Measurements from ENCODE around the gene ROR2. TPM values are rescaled to one million over a fixed set of nuclear protein-coding genes. Genes with fewer than 3 reads are reported as not detected.
"Not testable (repeated sequence)": the region's sequence is repeated elsewhere in the genome, so short reads cannot be mapped to it uniquely, and the experiment has no call there.

ROR2 gene
- polyA plus RNA-seq, 4 donors, result 0.54 to 5.6 (median 3.2) TPM; not detected in 1

DNA sequence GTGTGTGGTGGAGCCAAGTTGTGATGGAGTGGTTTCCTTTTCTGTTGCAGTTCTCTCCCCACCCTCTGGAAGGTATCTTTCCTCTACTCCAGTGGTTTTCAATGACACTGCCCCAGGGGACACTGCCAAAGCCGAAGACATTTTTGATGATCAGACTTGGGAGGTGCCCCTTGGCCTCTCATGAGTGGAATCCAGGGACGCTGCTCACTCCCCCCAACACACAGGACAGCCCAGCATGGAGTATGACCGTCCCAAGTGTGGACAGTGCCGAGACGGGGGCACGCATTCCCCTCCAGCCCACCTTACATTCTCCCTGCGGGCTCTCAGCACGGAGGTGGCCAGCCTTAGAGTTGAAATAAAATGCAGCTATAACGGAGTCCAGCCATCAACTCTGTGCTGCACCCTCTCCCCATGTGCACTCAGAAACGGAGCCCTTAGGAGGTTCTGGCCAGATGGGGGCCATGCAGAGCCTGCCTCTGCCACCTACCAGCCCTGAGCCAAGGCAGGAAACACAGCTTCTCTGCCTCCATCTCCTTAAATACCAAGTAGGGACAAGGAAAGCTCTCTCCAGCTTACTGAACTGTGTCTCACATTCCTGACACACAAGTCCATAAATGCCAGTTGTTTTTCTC, 150.8 kb downstream of the ROR2 start:
- Histone ChIP-seq H3K4me3 (ENCODE audit: low read depth in 1 of 3, low read length in 3 of 3) (no peak overlapping the region), H3K36me3 (ENCODE audit: control insufficient read depth in 3 of 3, insufficient read depth in 2 of 3, low read depth in 1 of 3, low read length in 3 of 3) (no peaks in the 10 kb centered on the region), H3K27me3 (ENCODE audit: control insufficient read depth in 3 of 3, insufficient read depth in 3 of 3, low read length in 3 of 3) (no peaks in the 10 kb centered on the region), H3K4me1 (ENCODE audit: control insufficient read depth in 3 of 3, insufficient read depth in 2 of 3, low read depth in 1 of 3, low read length in 2 of 3) (peaks cover 0 to 21% (median 2%) of the 10 kb centered on the region in 3 donors), H3K9me3 (ENCODE audit: control insufficient read depth in 2 of 2, insufficient read depth in 1 of 2, low read depth in 1 of 2, low read length in 1 of 2) (no peaks in the 10 kb centered on the region), H3K27ac (ENCODE audit: low read depth in 1 of 3, low read length in 2 of 3) (no peak overlapping the region)
- WGBS, 3 donors, result 84 to 87% (median 87%) methylated on average over 10 of the region's 10 CpGs
- no peak for FAIRE-seq
- DNase-seq, result no peak

- H3K36me3 ChIP-seq (ENCODE audit: control insufficient read depth in 3 of 3, insufficient read depth in 2 of 3, low read depth in 1 of 3, low read length in 3 of 3); H3K27me3 ChIP-seq (ENCODE audit: control insufficient read depth in 3 of 3, insufficient read depth in 3 of 3, low read length in 3 of 3); H3K9me3 ChIP-seq (ENCODE audit: control insufficient read depth in 2 of 2, insufficient read depth in 1 of 2, low read depth in 1 of 2, low read length in 1 of 2); DNase-seq; H3K27ac ChIP-seq (ENCODE audit: low read depth in 1 of 3, low read length in 2 of 3); H3K4me3 ChIP-seq (ENCODE audit: low read depth in 1 of 3, low read length in 3 of 3); FAIRE-seq: not testable (repeated sequence)
- WGBS, 3 donors, result 25 to 64% (median 26%) methylated on average over 13 to 14 of the region's 14 CpGs
- H3K4me1 ChIP-seq (ENCODE audit: control insufficient read depth in 3 of 3, insufficient read depth in 2 of 3, low read depth in 1 of 3, low read length in 2 of 3), result peaks cover 0 to 21% (median 2%) of the 10 kb centered on the region in 3 donors
These were observed 151.5 kb downstream of the ROR2 start for GRCh38 chr9:91798273-91799112.

GRCh38 chr9:91797517-91797916, 152.5 kb downstream of the ROR2 start:
- not testable (repeated sequence) for H3K27ac ChIP-seq (ENCODE audit: low read depth in 1 of 3, low read length in 2 of 3); H3K4me3 ChIP-seq (ENCODE audit: low read depth in 1 of 3, low read length in 3 of 3); FAIRE-seq; DNase-seq; H3K9me3 ChIP-seq (ENCODE audit: control insufficient read depth in 2 of 2, insufficient read depth in 1 of 2, low read depth in 1 of 2, low read length in 1 of 2); H3K36me3 ChIP-seq (ENCODE audit: control insufficient read depth in 3 of 3, insufficient read depth in 2 of 3, low read depth in 1 of 3, low read length in 3 of 3); H3K27me3 ChIP-seq (ENCODE audit: control insufficient read depth in 3 of 3, insufficient read depth in 3 of 3, low read length in 3 of 3)
- WGBS, 3 donors, result 96% methylated on average over 1 of the region's 2 CpGs; no CpG with 5 or more reads in 2 of the 3 donors
- peaks cover 0 to 21% (median 2%) of the 10 kb centered on the region in 3 donors for H3K4me1 ChIP-seq (ENCODE audit: control insufficient read depth in 3 of 3, insufficient read depth in 2 of 3, low read depth in 1 of 3, low read length in 2 of 3)

DNA sequence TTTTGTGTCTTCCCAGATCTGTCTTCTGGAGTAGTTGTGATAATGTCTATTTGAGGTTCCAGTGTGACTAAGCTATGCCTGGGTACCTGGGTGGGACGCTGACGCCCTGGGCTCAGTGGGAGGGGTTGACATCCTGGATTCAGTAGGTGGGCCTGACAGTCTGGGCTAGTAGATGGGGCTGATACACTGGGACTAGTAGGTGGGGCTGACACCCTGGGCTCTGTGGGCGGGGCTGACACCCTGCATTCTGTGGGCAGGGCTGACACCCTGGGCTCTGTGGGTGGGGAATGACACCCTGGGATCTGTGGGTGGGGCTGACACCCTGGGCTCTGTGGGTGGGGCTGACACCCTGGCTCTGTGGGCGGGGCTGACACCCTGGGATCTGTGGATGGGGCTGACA, 153.5 kb downstream of the ROR2 start:
- not testable (repeated sequence) for H3K9me3 ChIP-seq (ENCODE audit: control insufficient read depth in 2 of 2, insufficient read depth in 1 of 2, low read depth in 1 of 2, low read length in 1 of 2); H3K4me3 ChIP-seq (ENCODE audit: low read depth in 1 of 3, low read length in 3 of 3); FAIRE-seq; H3K27me3 ChIP-seq (ENCODE audit: control insufficient read depth in 3 of 3, insufficient read depth in 3 of 3, low read length in 3 of 3); H3K36me3 ChIP-seq (ENCODE audit: control insufficient read depth in 3 of 3, insufficient read depth in 2 of 3, low read depth in 1 of 3, low read length in 3 of 3); H3K27ac ChIP-seq (ENCODE audit: low read depth in 1 of 3, low read length in 2 of 3)
- DNase-seq, result peak in 1 of 2 donors; percentile 33
- peaks cover 0 to 21% (median 2%) of the 10 kb centered on the region in 3 donors for H3K4me1 ChIP-seq (ENCODE audit: control insufficient read depth in 3 of 3, insufficient read depth in 2 of 3, low read depth in 1 of 3, low read length in 2 of 3)
- 44 to 77% (median 51%) methylated on average over 4 of the region's 4 CpGs for WGBS, 3 donors

- Histone ChIP-seq H3K4me1 (ENCODE audit: control insufficient read depth in 3 of 3, insufficient read depth in 2 of 3, low read depth in 1 of 3, low read length in 2 of 3) (peaks cover 0 to 21% (median 2%) of the 10 kb centered on the region in 3 donors), H3K9me3 (ENCODE audit: control insufficient read depth in 2 of 2, insufficient read depth in 1 of 2, low read depth in 1 of 2, low read length in 1 of 2) (no peaks in the 10 kb centered on the region), H3K36me3 (ENCODE audit: control insufficient read depth in 3 of 3, insufficient read depth in 2 of 3, low read depth in 1 of 3, low read length in 3 of 3) (no peaks in the 10 kb centered on the region), H3K27ac (ENCODE audit: low read depth in 1 of 3, low read length in 2 of 3) (peak overlapping the region in 2 of 3 donors; percentile 16 to 45), H3K4me3 (ENCODE audit: low read depth in 1 of 3, low read length in 3 of 3) (no peak overlapping the region), H3K27me3 (ENCODE audit: control insufficient read depth in 3 of 3, insufficient read depth in 3 of 3, low read length in 3 of 3) (no peaks in the 10 kb centered on the region)
- DNase-seq (peak; percentile 14 to 62), FAIRE-seq (no peak)
- 13 to 47% (median 40%) methylated on average over 6 of the region's 6 CpGs for WGBS, 3 donors
These were observed 154.3 kb downstream of the ROR2 start for GRCh38 chr9:91795598-91796241.

DNA sequence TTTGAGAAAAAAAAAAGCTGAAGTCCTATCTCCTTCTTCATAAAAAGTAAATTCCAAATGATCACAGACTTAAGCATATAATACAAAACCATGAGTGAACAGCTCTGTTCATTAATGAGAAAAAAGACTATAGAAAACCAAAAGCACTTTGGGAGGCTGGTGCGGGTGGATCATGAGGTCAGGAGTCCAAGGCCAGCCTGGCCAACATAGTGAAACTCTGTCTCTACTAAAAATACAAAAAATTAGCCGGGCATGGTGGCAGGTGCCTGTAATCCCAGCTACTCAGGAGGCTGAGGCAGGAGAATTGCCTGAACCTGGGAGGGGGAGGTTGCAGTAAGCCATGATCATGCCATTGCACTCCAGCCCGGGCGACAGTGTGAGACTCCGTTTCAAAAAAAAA, 156.7 kb downstream of the ROR2 start:
- not testable (repeated sequence) for H3K36me3 ChIP-seq (ENCODE audit: control insufficient read depth in 3 of 3, insufficient read depth in 2 of 3, low read depth in 1 of 3, low read length in 3 of 3); FAIRE-seq; DNase-seq; H3K9me3 ChIP-seq (ENCODE audit: control insufficient read depth in 2 of 2, insufficient read depth in 1 of 2, low read depth in 1 of 2, low read length in 1 of 2); H3K4me3 ChIP-seq (ENCODE audit: low read depth in 1 of 3, low read length in 3 of 3); H3K4me1 ChIP-seq (ENCODE audit: control insufficient read depth in 3 of 3, insufficient read depth in 2 of 3, low read depth in 1 of 3, low read length in 2 of 3); H3K27ac ChIP-seq (ENCODE audit: low read depth in 1 of 3, low read length in 2 of 3); H3K27me3 ChIP-seq (ENCODE audit: control insufficient read depth in 3 of 3, insufficient read depth in 3 of 3, low read length in 3 of 3)
- WGBS, 3 donors, result 59 to 86% (median 67%) methylated on average over 5 of the region's 5 CpGs

GRCh38 chr9:91790917-91791316, 159.1 kb downstream of the ROR2 start:
- WGBS, 3 donors, result 54 to 63% (median 55%) methylated on average over 4 of the region's 4 CpGs
- DNase-seq (no peak), FAIRE-seq (no peak)
- Histone ChIP-seq H3K4me3 (ENCODE audit: low read depth in 1 of 3, low read length in 3 of 3) (no peak overlapping the region), H3K4me1 (ENCODE audit: control insufficient read depth in 3 of 3, insufficient read depth in 2 of 3, low read depth in 1 of 3, low read length in 2 of 3) (peaks cover 0 to 6% (median 0%) of the 10 kb centered on the region in 3 donors), H3K9me3 (ENCODE audit: control insufficient read depth in 2 of 2, insufficient read depth in 1 of 2, low read depth in 1 of 2, low read length in 1 of 2) (peaks cover 0 to 4% of the 10 kb centered on the region in 2 donors), H3K27me3 (ENCODE audit: control insufficient read depth in 3 of 3, insufficient read depth in 3 of 3, low read length in 3 of 3) (no peaks in the 10 kb centered on the region), H3K27ac (ENCODE audit: low read depth in 1 of 3, low read length in 2 of 3) (no peak overlapping the region), H3K36me3 (ENCODE audit: control insufficient read depth in 3 of 3, insufficient read depth in 2 of 3, low read depth in 1 of 3, low read length in 3 of 3) (no peaks in the 10 kb centered on the region)

DNA sequence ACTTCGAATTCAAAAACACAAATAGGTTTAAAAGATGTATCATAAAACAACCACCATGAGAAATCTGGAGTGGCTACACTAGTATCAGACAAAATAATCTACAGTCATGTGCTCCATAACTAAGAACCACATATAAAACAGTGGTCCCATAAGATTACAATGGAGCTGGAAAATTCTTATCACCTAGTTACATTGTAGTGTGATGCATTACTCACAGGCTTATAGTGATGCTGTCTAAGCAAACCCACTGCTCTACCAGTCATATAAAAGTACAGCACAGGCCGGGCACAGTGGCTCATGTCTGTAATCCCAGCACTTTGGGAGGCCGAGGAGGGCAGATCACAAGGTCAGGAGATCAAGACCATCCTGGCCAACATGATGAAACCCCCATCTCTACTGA, 160.1 kb downstream of the ROR2 start:
- H3K9me3 ChIP-seq (ENCODE audit: control insufficient read depth in 2 of 2, insufficient read depth in 1 of 2, low read depth in 1 of 2, low read length in 1 of 2), result peaks cover 0 to 4% of the 10 kb centered on the region in 2 donors
- no peaks in the 10 kb centered on the region for H3K27me3 ChIP-seq (ENCODE audit: control insufficient read depth in 3 of 3, insufficient read depth in 3 of 3, low read length in 3 of 3)
- H3K27ac ChIP-seq (ENCODE audit: low read depth in 1 of 3, low read length in 2 of 3), result no peak overlapping the region
- no peak overlapping the region for H3K4me3 ChIP-seq (ENCODE audit: low read depth in 1 of 3, low read length in 3 of 3)
- WGBS, 3 donors, result 70 to 88% (median 83%) methylated on average over 3 of the region's 3 CpGs
- no peaks in the 10 kb centered on the region for H3K4me1 ChIP-seq (ENCODE audit: control insufficient read depth in 3 of 3, insufficient read depth in 2 of 3, low read depth in 1 of 3, low read length in 2 of 3)
- FAIRE-seq (no peak), DNase-seq (no peak)
- no peaks in the 10 kb centered on the region for H3K36me3 ChIP-seq (ENCODE audit: control insufficient read depth in 3 of 3, insufficient read depth in 2 of 3, low read depth in 1 of 3, low read length in 3 of 3)

Data from small intestine (tissue), 7 donors.